ENCODE results near the gene CBX7.

The CBX7 gene

GRCh38 chr22:39149915-39150847 is 2.3 kb downstream of the CBX7 start:
- no peak for TF ChIP-seq CTCF (IDR thresholded peaks at IDR 0.05; ENCODE audit: low read depth, low read length)
- H3K36me3 ChIP-seq: no peaks in the 10 kb centered on the region
- no peaks in the 10 kb centered on the region for H3K9me3 ChIP-seq
- no peaks in the 10 kb centered on the region for H3K4me1 ChIP-seq
- peaks cover 25% of the 10 kb centered on the region for H3K27me3 ChIP-seq
- DNase-seq: no peak
- H3K4me3 ChIP-seq (ENCODE audit: low read depth, low read length): no peak overlapping the region

- H3K4me3 ChIP-seq (ENCODE audit: low read depth, low read length): no peak overlapping the region
- TF ChIP-seq CTCF (IDR thresholded peaks at IDR 0.05; ENCODE audit: low read depth, low read length): no peak
- no peaks in the 10 kb centered on the region for H3K9me3 ChIP-seq
- H3K4me1 ChIP-seq: no peaks in the 10 kb centered on the region
- peak; percentile 55 for DNase-seq
- H3K36me3 ChIP-seq: no peaks in the 10 kb centered on the region
- peaks cover 19% of the 10 kb centered on the region for H3K27me3 ChIP-seq
Observed at GRCh38 chr22:39148727-39149535, 3.5 kb downstream of the CBX7 start.

- H3K4me1 ChIP-seq: no peaks in the 10 kb centered on the region
- no peaks in the 10 kb centered on the region for H3K36me3 ChIP-seq
- no peaks in the 10 kb centered on the region for H3K9me3 ChIP-seq
- H3K4me3 ChIP-seq (ENCODE audit: low read depth, low read length): no peak overlapping the region
- H3K27me3 ChIP-seq: peaks cover 11% of the 10 kb centered on the region
- no peak for DNase-seq
- TF ChIP-seq CTCF (IDR thresholded peaks at IDR 0.05; ENCODE audit: low read depth, low read length): no peak
Observed at GRCh38 chr22:39148026-39148726, 4.3 kb downstream of the CBX7 start.

GRCh38 chr22:39147335-39148025 is 5.0 kb downstream of the CBX7 start:
- no peak overlapping the region for H3K4me3 ChIP-seq (ENCODE audit: low read depth, low read length)
- DNase-seq: no peak
- H3K36me3 ChIP-seq: no peaks in the 10 kb centered on the region
- TF ChIP-seq CTCF (IDR thresholded peaks at IDR 0.05; ENCODE audit: low read depth, low read length): no peak
- H3K9me3 ChIP-seq: no peaks in the 10 kb centered on the region
- H3K27me3 ChIP-seq: peaks cover 7% of the 10 kb centered on the region
- H3K4me1 ChIP-seq: no peaks in the 10 kb centered on the region

- Histone ChIP-seq H3K9me3 (no peaks in the 10 kb centered on the region), H3K27me3 (peaks cover 7% of the 10 kb centered on the region), H3K4me1 (no peaks in the 10 kb centered on the region), H3K36me3 (no peaks in the 10 kb centered on the region), H3K4me3 (ENCODE audit: low read depth, low read length) (peak overlapping the region; percentile 54; the same call in 1 of the 2 replicates)
- DNase-seq: no peak
- no peak for TF ChIP-seq CTCF (IDR thresholded peaks at IDR 0.05; ENCODE audit: low read depth, low read length)
Observed at GRCh38 chr22:39146256-39147101, 6.0 kb downstream of the CBX7 start.
